HPDE6-E6E7 (cell line): ENCODE data around the gene DOCK3.
"Not testable (repeated sequence)": the region's sequence is repeated elsewhere in the genome, so short reads cannot be mapped to it uniquely, and the experiment has no call there.

Experiments used
- DNase-seq: peaks from one replicate; pipeline ENCODE4 v3.0.0; 2011; ENCODE audit warnings: missing footprints; ENCODE audit errors: extremely low spot score

The DOCK3 gene

DNA sequence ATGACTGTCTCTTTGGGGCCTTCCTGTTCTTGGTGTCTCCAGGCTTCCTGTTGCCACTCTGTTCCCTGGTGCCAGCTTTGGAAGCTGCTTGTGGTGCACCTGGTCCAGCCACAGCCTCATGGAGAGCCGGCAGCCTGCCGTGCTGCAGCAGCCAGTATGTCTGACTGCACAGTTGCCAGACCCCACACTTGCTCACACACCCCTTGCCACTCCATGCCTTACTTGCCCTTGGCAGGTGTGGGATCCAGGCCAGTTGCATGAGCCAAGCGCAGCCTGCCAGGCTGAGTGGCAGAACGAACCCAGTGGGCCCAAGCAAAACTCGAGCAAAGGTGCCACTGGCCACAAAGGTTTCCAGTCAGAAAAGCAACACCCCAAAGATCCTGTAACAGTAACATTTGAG lies 309.2 kb downstream of the DOCK3 start:
- no peak for DNase-seq

DNA sequence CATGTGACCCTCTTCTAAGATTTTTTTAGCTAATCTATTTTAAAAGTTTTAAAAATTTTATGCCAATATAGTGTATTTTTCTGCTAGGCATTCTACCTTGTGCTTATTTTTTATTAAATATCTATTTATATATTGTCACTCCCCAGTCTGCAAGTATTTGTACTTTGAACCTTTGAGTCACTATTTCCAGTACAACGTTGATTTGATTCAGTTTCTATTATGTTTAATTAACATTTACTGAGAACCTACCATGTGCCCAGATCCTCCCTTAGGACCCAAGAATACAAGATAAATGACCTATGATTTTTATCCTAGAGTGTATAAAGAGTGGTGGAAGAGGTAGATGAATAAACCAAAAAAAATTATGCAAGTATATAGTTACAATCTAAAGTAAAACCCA lies 311.2 kb downstream of the DOCK3 start:
- DNase-seq: no peak

DNA sequence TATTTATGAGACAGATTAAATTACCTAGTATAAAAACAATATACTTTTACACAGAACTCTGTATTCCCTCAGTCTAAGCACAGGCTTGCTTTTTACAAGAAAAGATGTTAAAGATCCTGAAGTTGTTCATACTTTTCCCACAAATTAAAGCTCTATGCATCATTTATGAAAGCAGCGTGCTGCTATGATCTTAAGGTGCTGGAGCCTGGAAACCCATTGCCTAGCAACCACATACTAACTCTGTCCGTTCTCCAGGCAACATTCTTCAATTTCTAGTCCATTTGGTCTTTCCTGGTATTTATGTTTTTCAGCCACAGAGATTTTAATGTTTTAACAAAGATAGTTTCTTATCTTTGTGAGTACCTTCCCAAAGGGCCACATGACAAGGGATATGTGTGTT lies 312.0 kb downstream of the DOCK3 start:
- no peak for DNase-seq

DNA sequence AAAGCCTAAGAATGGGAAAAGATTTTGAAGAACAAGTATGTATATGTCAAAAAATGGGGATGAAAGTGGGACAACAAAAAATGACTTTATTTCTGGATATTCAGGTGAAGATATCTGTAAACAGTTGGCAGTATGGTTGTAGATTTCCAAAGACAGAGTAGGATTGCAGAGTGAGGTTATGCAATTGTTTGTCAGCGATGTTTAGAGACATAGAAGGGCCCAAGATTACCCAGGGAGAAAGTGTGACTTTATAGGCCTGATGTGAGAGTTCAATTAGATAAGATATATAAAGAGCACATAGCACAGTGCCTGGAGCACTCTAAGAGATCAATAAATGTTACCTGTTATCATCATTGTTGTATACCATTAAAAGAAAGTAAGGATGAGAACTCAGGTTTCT lies 319.8 kb downstream of the DOCK3 start:
- DNase-seq: no peak

DNA sequence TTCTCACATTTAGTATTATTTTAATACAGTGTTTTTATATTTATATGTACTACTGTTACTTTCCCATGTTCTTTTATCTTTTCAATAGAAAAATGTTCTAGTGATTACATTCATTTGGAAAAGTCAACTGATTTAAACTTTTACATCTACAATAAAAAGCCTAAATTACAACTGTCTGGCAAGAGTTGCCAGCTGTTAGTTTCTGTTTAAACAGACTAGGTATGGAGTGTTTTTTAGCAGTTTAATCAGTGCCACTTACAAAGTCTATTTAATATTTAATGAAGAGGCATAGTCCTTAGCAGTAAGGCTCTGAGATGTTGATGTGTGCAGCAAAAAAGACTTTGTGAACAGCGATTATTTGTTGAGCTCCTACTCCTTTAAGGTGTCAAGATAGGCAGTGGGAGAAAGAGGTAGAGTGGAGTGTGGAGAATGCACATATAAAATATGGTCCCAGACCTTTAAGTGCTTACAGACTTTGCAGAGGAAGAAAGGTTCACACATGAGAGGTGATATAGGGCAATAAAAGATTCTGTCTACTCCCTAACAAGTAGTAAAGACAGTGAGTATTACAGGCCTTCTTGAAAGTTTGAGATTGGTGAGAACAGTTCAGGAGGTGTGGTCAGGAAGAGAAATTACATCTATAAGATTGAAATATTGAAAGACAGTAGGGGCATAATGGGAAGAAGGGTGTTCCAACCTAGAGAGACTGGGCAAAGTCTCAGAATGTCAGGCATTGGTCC lies 320.5 kb downstream of the DOCK3 start:
- no peak for DNase-seq

DNA sequence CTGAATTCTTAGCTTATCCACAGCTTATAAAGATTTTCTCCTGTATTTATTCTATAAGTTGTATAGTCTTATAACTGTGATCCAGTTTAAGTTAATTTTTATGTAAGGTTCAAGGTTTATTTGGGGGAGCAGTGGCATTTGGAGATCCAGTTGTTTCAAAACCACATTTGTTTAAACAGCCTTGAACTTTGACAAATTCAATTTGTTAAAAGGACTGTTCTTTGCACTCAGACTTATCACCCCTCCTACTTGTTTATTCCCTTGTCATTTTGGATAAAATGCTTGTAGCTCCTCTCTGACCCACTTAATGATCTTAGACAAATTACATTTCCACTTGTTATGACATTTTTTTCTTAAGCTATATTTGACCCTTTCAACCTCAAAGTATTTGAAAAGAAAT lies 327.8 kb downstream of the DOCK3 start:
- no peak for DNase-seq

DNA sequence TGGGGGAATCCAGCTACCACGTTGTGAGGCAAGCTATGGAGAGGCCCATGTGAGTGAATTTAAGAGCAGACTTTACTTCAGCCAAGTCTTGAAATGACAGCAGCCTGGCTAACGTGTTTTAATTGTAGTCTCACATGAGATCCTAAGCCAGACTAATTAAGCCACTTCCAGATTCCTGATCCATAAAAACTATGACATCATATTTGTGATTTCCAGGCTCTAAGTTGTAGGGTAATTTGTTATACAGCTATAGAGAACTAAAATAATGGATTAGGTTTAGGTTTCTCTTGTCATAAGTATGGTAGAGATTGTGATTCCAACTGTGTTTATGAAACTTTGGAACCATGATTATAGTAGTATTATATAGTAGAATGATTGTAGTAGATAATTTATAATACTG lies 329.5 kb downstream of the DOCK3 start:
- no peak for DNase-seq

DNA sequence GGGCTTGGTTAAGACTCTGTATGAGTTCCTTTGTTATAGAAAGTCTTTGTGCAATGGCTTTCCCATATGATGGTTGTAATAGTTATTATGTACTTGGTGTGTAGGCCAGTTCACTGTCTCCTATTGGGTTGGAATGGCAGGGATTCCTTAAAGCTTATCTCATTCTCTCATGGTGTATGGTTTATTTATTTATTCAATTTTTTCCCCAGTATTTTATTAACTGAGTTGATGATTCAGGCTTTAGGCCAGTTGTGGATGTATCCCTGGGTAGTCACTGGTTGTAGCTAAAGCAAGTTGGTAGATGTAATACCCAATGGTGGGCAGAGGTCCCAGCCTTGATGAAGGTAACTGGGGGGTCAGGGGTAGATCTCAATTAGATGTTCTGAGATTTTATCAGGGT lies 349.4 kb downstream of the DOCK3 start:
- no peak for DNase-seq

DNA sequence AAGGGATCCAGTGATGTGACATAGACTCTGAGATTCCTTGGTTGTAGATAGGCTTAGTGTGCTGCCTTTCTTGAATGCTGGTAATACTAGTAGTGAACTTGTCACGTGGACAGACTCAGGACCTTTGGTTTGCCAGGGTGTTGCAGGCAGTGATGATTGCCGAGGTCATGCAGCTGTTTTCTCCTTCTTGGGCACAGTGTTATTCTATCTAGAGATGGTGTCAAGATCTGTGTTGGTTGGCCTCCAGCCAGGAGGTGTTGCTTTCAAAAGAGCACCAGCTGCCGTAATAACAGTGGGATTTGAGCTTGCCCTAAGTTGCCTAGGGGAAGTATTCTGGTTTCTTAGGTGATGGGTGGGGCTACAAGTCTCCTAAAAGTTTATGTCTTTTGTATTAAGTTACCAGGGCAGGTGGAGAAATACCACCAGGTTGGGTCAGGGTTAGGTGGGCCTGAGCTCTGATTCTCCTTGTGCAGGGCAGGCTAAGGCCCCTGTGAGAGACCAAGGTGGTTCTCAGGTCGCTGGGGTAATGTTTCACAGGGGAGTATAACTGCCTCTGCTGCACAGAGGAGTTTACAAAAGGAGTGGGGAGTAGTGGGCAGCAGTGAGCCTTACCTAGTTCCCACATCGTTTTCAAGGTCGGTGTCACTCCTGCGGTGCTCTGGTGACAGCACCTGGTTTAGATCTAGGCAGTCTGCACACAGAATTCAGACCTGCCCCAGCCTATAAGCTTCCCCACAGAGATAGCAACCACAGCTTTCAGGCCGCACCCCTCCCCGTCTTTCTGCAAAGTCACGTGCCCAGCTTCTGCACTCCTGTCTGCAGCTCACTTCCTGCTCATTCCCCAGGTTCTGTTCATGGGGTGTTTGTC lies 350.3 kb downstream of the DOCK3 start:
- DNase-seq: no peak

DNA sequence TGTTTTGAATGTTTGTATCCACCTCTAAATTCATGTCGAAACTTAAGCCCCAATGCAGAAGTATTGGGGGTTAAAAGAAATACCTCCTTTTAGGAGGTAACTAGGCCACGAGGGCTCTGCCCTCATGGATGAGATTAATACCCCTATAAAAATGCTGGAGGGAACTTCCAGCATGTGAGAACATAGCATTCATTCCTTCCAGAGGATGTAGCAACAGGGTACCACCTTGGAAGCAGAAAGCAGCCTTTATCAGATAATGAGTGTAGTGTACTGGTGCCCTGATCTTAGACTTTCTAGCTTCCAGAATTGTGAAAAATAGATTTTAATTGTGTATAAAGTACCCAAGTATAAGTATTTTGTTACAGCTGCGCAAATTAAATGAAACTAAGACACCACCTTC lies 356.9 kb downstream of the DOCK3 start:
- DNase-seq: no peak

DNA sequence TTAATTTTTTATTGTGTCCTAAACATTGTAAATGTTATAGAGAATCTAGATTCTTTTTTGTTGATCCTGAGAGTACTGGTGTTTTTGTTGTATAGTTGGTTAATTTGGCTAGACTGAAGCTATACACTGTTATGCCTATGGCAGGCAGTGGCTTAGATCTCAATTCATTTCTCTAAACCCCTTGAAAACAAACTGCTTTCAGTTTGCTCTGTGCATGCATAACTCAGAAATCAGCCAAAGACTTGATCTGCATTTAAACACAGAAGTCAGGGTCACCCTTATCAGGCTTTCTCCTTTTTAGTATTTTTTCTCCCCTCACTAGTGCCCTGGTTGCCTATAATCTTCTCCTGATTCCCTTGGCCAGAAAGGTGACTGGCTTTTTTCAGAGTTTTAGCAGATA lies 360.9 kb downstream of the DOCK3 start:
- no peak for DNase-seq

DNA sequence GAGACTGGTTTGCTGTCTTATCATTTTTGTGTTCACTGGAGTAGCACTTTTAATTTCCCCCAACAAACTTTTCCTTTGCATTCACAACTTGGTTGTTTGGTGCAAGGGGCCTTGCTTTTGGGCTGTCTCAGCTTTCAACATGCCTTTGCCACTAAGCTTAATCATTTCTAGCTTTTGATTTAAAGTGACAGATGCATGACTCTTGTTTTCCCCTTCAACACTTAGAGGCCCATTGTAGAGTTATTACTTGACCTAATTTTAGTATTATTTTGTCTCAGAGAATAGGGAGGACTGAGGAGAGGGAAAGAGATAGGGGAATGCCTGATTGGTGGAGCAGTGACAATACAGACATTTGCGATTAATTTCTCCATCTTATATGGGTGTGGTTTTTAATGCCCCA lies 370.3 kb downstream of the DOCK3 start:
- DNase-seq: no peak

DNA sequence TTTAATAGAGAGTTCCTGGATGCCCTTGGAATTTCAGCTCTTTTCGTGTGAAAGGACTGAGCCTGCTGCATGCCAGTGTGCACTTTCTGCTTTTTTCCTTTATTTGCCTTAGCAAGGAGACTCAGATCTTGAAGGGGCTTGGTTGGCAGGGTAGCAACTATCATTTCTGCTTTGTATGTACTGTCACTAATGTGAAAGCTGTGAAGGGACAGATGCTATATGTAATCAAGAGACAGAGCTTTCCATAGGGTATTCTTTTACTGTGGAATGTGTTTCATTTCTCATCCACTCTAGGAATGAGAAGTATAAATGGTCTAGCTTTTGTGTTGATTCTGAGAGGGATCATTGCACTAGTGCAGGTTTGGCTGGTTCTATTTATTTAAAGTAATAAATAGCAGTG lies 377.8 kb downstream of the DOCK3 start:
- no peak for DNase-seq

DNA sequence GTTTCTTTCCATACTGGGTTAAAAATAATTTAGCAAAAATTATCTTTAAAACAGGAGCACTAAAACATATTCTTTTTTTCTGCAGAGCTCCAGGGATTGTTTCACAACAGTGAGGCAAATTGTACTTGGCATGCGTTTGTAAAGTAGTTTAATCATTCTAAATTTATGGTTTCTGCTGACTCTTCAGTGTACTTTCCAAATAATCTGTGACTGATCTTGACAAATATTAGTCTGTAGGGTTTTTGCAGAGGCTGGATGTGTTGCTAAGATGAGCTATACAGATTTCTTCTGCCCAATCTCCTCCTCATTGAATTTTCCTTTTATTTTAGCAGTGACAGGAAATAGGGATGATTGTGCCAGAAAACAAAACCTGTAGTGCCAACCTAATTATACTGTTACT lies 382.4 kb downstream of the DOCK3 start:
- no peak for DNase-seq

DNA sequence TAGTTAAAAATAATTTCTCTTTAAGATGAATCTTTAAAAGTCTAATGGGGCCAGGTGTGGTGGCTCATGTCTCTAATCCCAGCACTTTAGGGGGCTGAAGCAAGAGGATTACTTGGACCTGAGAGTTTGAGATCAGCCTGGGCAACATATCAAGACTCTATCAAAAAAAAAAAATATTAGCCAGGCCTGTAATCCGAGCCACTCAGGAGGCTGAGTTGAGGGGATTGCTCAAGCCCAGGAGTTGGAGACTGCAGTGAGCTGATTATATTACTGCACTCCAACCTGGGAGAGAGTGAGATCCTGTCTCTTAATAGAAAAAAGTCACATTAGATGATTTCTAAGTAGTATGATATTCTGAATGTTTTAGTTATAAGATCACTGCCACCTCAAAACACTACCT lies 388.3 kb downstream of the DOCK3 start:
- DNase-seq: no peak

DNA sequence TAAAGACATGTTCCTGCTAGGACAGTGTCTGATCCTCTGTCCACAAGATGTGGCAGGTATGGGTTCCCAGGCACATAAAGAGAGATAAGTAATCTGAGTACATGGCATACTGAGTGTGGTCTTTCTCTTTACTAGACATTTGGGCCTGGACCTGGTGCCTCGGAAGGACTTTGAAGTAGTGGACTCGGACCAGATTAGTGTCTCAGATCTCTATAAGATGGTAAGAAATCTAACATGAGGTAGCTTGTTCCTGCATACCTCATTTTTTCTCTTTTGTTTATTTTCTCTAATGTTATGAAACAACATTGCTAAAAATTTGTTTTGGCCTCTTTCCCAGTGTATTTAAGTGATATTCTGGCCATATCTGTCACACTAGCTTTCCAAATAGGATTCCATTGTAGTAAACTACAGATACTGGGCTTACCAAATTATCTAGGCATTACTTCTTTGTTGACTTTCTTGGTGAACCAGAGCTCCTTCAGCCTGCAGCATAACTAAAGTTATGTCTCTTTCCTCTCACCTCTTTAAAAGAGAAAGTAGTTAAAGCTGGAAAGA lies 400.6 kb downstream of the DOCK3 start:
- no peak for DNase-seq

DNA sequence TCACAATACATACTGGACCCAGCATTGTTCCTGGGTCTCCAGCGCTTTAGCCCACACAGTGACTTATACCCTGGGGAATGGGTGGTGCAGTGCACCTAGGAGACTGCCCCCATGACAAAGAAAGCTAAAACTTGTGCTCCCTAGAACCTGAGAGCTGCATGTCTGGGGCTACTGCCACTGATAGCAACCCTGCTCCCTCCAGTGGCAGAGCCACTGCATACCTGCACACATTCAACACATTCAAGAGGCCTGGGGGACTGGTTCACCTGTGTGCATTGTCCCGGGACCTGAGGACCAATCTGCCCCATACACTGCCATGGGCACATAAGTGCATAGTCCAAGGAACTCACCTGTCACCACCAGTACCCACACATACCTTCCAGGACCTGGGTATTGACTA lies 407.6 kb downstream of the DOCK3 start:
- DNase-seq: no peak

DNA sequence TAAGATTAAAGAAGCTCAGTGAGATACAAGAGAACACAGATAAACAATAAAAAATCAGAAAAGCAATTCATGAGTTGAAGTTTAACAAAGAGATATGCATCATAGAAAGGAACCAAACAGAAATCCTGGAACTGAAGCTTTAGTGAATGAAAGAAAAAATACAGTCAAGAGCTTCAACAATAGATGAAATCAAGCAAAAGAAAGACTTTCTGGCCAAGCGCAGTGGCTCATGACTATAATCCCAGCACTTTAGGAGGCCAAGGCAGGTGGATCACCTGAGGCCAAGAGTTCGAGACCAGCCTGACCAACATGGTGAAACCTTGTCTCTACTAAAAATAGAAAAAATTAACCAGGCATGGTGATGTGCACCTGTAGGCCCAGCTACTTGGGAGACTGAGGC lies 408.8 kb downstream of the DOCK3 start:
- no peak for DNase-seq

DNA sequence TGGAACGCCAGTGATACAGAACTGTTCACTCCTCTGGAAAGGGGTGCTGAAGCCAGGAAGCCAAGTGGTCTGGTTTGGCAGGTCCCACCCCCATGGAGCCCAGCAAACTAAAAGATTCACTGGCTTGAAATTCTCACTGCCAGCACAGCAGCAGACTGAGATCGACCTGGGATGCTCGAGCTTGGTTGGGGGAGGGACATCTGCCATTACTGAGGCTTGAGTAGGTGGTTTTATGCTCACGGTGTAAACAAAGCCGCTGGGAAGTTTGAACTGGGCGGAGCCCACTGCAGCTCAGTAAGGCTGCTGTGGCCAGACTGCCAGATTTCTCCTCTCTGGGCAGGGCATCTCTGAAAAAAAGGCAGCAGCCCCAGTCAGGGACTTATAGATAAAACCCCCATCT lies 417.4 kb downstream of the DOCK3 start:
- not testable (repeated sequence) for DNase-seq

DNA sequence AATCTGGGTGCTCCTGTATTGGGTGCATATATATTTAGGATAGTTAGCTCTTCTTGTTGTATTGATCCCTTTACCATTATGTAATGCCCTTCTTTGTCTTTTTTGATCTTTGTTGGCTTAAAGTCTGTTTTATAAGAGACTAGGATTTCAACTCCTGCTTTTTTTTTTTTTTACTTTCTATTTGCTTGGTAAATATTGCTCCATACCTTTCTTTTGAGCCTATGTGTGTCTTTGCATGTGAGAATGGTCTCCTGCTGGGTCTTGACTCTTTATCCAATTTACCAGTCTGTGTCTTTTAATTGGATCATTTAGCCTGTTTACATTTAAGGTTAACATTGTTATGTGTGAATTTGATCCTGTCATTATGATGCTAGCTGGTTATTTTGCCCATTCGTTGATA lies 420.1 kb downstream of the DOCK3 start:
- not testable (repeated sequence) for DNase-seq

DNA sequence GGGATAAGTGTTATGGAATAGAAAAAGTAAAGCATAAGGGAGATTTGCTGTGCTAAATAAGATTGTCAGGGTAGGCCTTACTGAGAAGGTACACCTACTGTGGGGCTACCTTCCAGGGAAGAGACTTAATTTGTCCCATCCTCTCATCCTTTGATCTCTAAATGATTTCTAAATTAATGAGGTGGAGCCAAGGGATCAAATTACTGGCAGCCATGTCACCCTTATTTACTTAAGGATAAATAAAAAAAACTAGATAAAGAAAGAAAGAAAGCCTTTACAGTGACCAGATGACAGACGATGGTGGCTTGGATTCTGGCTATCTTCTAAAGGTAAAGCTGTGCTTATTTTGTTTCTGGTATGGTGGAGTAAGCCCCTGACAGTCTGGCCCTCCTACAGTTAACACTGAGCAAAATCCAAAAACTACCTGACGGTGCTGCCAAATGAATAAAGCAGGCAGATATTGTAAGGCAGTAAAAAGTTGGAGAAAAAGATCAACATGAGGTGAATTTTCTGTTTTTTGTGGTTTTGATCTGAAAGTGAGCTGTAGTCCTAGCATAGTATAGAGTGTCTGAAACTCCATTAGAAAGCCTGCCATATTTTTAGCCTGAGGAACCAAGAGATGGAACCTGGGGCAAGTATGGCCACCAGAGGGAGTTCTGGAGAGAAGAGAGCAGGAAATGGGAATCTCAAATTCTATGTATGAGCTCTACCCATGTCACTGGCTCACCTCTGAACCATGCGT lies 425.2 kb downstream of the DOCK3 start:
- peak; percentile 3 for DNase-seq

DNA sequence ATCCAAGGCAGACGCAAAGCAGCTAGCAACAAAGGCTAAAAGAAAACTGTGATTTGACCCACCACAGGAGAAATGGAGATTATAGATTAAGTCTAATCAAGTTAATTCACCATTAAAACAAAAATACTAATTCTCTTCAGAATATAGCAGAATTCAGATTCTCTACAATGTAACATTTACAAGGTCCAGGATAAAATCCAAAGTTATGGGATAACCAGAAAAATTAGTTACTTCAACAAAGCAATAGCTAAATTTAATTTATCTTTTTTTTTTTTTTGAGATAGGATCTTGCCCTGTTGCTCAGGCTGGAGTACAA lies 425.8 kb downstream of the DOCK3 start:
- DNase-seq: no peak

DNA sequence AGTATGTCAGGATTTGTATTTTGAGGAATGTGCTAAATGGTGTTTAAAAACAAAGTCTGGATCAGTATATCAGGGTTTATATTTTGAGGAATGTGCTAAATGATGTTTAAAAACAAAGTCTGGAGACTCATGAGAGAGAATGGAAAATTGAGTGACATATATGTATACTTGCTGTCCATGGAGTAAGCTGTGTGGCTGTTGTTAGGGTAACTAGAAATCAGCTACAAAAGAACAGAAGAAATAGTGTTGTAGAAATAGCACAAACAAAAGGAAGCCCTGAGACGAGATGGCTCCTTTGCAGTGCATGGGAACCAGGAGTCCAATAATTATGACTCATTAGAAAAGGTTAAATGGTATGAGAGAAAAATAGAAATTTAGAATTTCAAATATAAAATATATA lies 427.7 kb downstream of the DOCK3 start:
- DNase-seq: no peak
